Endometrial microvascular endothelial cells (primary cell): ENCODE measurements around the gene SET. TPM values are rescaled to one million over a fixed set of nuclear protein-coding genes. Genes with fewer than 3 reads are reported as not detected.

ENCODE experiments used
- total RNA-seq: library from RNA; depleted of rRNA; stranded (reverse); fragments of >200 nt; gene quantifications from one replicate; pipeline ENCODE4 v1.2.3, GENCODE V29; 2015; ENCODE audit errors: inconsistent ontology term

Gene SET
- total RNA-seq, 1 donor from 2014 or later: 410 TPM

Other genes with a start within 250 kb of the SET start
- 29.0 TPM for gene ODF2, start 233.2 kb upstream of the SET start, total RNA-seq
- 25.0 TPM for gene GLE1, start 184.5 kb upstream of the SET start, total RNA-seq
- 221 TPM for gene SPTAN1, start 136.6 kb upstream of the SET start, total RNA-seq
- gene DYNC2I2, start 32.4 kb upstream of the SET start, total RNA-seq: 112 TPM
- 33.1 TPM for gene PKN3, start 13.3 kb downstream of the SET start, total RNA-seq
- 101 TPM for gene ZDHHC12, start 34.9 kb downstream of the SET start, total RNA-seq
- gene ZER1, start 82.7 kb downstream of the SET start, total RNA-seq: 38.4 TPM
- 19.1 TPM for gene TBC1D13, start 98.0 kb downstream of the SET start, total RNA-seq
- gene ENDOG, start 129.3 kb downstream of the SET start, total RNA-seq: 20.6 TPM
- 27.0 TPM for gene SPOUT1, start 140.6 kb downstream of the SET start, total RNA-seq
- 12.3 TPM for gene KYAT1, start 192.7 kb downstream of the SET start, total RNA-seq
- 91.1 TPM for gene LRRC8A, start 192.9 kb downstream of the SET start, total RNA-seq
- gene PHYHD1, start 231.8 kb downstream of the SET start, total RNA-seq: 0.09 TPM